AG09309 (cell line): ENCODE measurements around the gene PTPRN2.

ENCODE experiments used
- DNase-seq: peaks from one replicate; pipeline ENCODE4 v3.0.0-alpha.2; 2010; ENCODE audit warnings: low read depth
- H3K4me3 ChIP-seq: 2 replicates; pipeline ENCODE4 v1.5.1; 2011; ENCODE audit warnings: mild to moderate bottlenecking, low read depth, low read length, moderate library complexity; ENCODE audit not compliant: control insufficient read depth
- TF ChIP-seq, protein P1 (sequence below): IDR thresholded peaks from 2 replicates; pipeline ENCODE4 v1.5.1; 2011; ENCODE audit warnings: mild to moderate bottlenecking, low read depth, low read length, inconsistent platforms; ENCODE audit not compliant: insufficient read depth, control insufficient read depth; ENCODE audit errors: missing control alignments

The PTPRN2 gene

DNA sequence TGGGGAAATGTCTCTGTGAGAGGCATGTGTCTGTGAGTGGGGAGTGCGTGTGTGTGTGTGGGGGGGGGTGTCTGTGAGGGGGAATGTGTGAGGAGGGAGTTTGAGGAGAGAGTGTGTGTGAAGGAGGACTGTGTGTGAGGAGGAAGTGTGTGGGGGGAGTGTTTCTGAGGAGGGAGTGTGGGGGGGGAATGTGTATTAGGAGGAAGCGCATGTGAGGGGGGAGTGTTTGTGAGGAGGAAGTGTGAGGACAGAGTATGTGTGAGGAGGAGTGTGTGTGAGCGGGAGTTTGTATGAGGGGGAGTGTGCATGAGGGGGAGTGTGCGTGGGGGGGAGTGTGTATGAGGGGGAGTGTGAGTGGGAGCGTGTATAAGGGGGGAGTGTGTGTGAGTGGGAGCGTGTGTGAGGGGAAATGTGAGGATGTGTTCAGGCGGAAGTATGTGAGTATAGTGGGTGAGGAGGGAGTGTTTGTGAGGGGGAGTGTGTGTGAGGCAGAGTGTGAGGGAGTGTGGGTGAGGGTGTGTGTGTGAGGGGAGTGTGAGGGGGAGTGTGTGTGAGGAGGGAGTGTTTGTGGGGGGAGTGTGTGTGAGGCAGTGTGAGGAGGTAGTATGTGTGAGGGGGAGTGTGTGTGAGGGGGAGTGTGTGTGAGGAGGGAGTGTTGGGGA lies 21.8 kb upstream of the PTPRN2 start:
- TF ChIP-seq, protein P1, sequence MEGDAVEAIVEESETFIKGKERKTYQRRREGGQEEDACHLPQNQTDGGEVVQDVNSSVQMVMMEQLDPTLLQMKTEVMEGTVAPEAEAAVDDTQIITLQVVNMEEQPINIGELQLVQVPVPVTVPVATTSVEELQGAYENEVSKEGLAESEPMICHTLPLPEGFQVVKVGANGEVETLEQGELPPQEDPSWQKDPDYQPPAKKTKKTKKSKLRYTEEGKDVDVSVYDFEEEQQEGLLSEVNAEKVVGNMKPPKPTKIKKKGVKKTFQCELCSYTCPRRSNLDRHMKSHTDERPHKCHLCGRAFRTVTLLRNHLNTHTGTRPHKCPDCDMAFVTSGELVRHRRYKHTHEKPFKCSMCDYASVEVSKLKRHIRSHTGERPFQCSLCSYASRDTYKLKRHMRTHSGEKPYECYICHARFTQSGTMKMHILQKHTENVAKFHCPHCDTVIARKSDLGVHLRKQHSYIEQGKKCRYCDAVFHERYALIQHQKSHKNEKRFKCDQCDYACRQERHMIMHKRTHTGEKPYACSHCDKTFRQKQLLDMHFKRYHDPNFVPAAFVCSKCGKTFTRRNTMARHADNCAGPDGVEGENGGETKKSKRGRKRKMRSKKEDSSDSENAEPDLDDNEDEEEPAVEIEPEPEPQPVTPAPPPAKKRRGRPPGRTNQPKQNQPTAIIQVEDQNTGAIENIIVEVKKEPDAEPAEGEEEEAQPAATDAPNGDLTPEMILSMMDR = no peak
- no peak overlapping the region for H3K4me3 ChIP-seq
- no peak for DNase-seq

DNA sequence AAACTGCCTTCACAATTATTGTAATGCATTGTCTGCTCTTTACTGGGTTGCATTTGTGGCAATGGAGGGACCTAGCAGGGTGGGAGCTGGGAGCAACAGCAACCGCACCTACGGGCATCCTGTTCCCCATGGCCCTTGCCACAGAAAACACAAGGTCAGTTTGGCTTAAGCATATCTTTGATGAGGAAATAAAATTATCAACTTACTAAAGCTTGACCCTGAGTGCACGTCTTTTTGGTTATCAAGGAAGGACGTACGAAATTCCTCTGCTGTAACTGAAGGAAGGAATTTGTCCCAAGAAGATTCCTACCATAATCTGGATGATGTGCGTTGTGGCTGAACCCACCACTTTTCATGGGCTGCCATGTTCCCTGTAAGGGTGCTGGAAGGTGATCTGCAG lies 19.9 kb upstream of the PTPRN2 start:
- no peak for DNase-seq
- TF ChIP-seq, protein P1 = no peak
- no peak overlapping the region for H3K4me3 ChIP-seq

DNA sequence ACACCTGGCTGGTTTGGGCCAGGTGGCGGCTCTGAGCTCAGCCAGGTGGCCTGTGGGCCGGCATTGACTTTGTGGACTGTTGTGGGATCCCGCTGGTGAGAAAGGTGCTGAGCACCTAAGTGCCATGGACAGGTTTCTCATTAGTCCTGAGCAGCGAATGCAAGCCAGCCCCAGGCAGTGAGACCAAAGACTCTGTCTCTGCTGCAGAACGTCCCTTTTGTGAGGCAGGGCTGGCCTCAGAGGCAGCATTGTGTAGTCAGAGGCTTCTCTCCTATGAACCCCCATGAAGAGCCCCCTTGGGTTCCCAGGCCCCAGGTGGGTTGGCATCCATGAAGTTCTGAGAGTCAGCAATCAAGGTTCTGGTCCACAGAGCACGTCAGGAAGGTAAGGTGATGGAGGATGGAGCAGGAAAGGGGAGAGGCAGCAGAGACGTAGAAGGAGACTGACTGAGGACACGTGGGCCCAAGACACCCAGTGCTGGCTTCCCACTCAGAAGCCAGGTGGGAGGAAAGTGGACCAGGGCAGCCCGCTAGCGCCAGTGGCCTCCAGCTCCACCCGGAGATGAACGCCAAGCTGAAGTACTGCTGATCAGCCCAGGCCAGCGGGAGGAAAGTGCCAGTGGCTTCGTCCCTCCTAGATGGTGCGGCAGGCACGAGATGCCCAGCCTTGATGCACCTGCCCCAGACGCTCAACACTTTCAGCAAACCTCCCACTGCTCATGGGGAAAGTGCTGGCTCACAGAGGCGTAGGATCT lies 19.2 kb upstream of the PTPRN2 start:
- TF ChIP-seq, protein P1 = no peak
- DNase-seq = no peak
- H3K4me3 ChIP-seq = no peak overlapping the region

DNA sequence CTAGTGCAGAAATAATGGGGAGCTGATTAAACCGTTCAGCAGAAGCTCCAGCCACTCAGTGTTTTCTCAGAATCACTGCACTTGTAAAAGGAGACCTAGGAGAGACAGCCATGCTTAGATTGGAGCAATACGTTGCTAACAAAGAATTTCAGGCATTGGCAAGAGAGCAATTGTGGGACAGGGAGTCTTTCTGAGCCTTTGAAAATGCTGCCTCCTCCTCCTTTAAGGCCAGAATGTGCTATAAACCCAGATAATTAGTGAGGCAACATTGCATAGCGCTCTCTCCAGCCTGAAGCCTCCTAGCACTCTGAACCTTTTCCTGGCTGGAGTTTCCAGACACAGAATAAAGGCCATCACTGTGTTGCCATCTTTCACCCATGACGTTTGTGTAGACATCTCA lies 18.5 kb upstream of the PTPRN2 start:
- no peak overlapping the region for H3K4me3 ChIP-seq
- TF ChIP-seq, protein P1 = no peak
- DNase-seq = no peak

DNA sequence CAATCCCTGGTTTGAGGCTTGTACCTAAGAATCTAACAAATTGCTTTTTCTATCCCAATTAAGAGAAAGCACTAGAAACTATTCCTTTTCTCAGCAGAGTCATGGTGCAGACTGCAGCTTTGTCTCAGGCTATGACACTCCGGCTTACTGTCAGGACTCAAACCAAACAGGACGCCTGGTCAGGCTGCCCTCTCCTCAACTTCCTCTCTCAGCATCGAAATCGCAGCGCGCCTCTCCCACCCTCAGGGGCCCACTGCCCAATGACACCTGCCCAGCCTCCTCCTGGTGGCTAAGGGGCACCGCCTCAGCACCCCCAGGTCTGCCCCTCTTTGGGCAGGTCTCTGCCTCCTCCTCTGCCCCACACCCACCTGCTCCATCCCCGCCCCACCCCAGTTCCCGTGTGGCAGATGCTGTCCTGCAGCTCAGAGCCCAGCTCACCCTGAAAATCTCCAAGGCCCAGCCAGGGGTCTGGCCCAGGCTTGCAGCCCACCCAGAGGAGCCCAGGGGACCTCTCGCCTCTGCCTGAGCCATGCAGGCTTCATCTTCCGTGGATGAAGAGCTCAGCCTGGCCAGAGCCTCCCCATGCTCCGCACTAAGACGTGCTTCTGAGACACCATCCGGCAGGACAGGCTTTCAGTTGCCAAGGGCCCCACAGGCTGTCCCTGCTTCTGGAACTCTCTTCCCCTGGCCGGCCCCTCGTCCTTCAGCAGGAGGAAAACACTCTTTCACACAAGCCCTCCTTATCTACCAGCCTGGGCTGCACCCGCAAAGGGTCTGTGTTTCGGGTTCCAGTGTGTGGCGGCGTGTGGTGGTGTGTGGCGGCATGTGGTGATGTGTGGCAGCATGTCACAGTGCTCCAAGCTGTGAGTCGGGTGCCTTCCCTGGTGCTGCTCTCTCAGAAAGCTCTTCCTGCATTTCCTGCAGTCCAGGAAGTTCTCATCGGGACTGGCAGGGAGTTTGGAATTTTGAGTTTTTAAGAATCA lies 16.4 kb upstream of the PTPRN2 start:
- no peak overlapping the region for H3K4me3 ChIP-seq
- no peak for DNase-seq

More for the DNA sequence above, 16.4 kb upstream of the PTPRN2 start:
- TF ChIP-seq, protein P1 = no peak
